Transverse colon (tissue), 3 donors: Measurements from ENCODE around the gene DLK2.

Experiments
- CTCF ChIP-seq, 5 experiments: fragments of 200-600 bp in 3 of 5; fragments of 450-650 bp in 2 of 5; sonication (generic) in 3 of 5; IDR thresholded peaks; 1 replicate in 2 of 5; 2 replicates in 3 of 5; pipeline ENCODE4 v1.5.1; 2016 to 2017; ENCODE audit warnings: antibody characterized with exemption in 5 of 5, inconsistent platforms in 3 of 5, mild to moderate bottlenecking in 2 of 5, moderate library complexity in 1 of 5
- POLR2A ChIP-seq: fragments of 450-650 bp; IDR thresholded peaks from one replicate; pipeline ENCODE4 v1.6.1; 2016; ENCODE audit warnings: antibody characterized with exemption, mild to moderate bottlenecking, moderate library complexity

- TF ChIP-seq POLR2A (no peak), CTCF (IDR thresholded peaks at IDR 0.05) (no peak)
Measured at GRCh38 chr6:43447604-43448003, 7.7 kb downstream of the DLK2 start.
